HG02610 (cell line): ENCODE data around the gene FAM177A1.
A peak's percentile ranks its signal among the peaks of the same experiment; 100 is the strongest.
"Not testable (repeated sequence)": the region's sequence is repeated elsewhere in the genome, so short reads cannot be mapped to it uniquely, and the experiment has no call there.

Source experiments
- ATAC-seq: cut with Tn5 transposase; IDR thresholded peaks from one replicate; pipeline ENCODE4 v1.9.1; 2021; ENCODE audit warnings: mild to moderate bottlenecking, moderate library complexity; ENCODE audit not compliant: unreplicated experiment

FAM177A1 gene

DNA sequence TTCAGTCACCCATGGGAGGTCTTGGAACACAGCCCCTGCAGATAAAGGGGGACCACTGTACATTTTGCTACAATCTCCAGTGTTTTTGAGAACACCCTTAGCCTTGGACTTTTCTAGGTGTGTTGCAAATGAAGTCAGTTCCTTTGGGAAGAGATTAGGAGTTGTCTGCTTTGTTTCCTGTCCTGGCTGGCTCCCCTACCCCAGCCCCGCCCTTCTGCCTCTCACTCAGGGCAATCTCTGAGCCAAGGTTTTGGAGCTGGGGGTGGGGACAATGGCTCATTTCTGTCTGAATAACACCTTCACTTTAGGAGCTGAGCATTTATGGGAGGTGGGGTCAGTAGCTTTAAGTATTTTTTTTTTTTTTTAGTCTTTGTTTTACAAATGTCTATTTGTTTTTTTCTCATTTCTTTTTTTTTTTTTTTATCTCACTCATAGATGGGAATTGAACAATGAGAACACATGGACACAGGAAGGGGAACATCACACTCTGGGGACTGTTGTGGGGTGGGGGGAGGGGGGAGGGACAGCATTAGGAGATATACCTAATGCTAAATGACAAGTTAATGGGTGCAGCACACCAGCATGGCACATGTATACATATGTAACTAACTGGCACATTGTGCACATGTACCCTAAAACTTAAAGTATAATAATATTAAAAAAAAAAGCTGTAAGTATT is 15.2 kb downstream of the FAM177A1 start:
- not testable (repeated sequence) for ATAC-seq

DNA sequence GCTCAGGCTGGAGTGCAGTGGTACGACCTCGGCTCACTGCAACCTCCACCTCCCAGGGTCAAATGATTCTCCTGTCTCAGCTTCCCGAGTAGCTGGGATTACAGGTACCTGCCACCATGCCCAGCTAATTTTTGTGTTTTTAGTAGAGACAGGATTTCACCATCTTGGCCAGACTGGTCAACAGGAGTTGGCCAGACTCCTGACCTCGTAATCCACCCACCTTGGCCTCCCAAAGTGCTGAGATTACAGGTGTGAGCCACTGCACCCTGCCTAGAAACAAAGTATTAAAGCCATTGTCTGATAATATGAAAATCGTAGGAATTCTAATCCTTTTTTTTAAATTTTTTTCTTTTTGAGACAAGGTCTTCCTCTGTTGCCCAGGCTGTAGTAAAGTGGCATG is 19.7 kb downstream of the FAM177A1 start:
- not testable (repeated sequence) for ATAC-seq

DNA sequence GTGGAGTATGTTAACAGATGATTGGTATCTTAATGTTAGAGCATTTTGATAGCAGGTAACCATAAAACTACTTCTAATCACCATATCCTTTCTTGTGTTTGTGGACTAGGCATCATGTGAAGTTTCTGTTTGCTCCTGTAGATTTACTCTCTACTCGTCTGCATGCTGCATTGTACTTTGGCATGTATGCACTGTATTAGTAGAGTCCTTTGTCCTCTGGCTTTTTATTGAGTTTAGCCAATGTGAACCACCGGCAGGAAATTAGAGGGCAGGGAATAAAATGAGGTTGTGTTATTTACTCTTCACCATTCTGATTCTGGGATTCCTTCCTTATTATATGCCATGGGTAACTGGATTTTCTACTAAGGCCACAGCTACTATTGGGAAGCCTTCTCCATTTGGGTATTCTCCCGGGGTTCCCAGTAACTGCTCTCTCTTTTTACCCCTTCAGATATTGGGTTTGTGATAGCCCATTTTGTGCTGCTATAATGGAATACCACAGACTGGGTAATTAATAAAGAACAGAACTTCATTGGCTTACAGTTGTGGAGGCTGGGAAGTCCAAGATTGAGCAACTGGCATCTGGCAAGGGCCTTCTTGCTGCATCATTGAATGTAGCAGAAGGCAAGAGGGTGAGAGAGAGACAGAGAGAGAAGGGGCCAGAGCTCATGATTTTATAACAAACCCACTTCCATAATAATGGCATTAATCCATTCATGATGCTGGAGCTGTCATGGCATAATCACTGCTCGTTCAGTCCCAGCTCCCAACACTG is 22.4 kb downstream of the FAM177A1 start:
- ATAC-seq: no peak

DNA sequence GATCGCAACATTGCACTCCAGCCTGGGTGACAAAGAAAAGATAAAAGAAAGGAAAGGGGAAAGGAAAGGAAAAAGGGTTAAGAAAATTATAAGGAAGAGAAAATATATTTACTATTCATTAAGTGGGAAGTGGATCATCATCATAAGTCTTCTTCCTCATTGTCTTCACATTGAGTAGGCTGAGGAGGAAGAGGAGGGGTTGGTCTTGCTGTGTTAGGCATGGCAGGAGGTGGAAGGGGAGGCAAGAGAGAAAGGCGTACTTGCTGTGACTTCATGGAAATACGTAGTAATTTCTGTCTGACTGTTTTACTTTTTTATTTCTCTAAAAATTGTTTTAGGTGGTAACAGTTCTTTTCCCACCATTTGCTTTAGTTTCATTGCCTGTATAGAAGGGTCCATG is 26.2 kb downstream of the FAM177A1 start:
- ATAC-seq: no peak

DNA sequence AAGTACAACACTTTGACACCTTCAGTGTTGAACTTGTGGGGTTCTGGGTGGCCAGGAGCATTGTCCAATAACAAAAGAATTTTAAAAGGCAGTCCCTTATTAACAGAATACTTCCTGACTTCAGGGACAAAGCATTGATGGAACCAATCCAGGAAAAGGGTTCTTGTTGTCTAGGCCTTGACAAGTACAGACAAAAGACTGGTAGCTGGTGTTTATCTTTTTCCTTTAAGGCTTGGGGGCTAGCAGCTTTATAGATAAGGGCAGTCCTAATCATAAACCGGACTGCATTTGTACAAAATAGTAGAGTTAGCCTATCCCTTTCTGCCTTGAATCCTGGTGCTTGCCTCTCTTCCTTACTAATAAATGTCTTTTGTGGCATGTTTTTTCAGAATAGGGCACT is 27.4 kb downstream of the FAM177A1 start:
- ATAC-seq: no peak

DNA sequence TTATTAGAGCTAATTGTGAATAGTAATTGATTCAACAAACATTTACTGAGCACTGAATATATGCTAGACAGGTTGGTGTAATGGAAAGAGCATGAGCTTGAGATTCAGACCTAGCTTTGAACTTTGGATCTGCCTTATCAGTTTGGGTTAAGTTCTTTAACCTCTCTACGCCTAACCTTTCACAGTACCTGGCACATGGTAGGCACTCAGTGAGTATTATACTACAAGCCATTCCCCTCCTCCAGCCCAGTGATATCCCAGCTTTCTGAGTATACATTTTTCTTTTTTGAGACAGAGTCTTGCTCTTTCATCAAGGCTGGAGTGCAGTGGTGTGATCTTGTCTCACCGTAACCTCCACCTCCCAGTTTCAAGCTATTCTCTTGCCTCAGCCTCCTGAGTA is 32.0 kb downstream of the FAM177A1 start:
- no peak for ATAC-seq

DNA sequence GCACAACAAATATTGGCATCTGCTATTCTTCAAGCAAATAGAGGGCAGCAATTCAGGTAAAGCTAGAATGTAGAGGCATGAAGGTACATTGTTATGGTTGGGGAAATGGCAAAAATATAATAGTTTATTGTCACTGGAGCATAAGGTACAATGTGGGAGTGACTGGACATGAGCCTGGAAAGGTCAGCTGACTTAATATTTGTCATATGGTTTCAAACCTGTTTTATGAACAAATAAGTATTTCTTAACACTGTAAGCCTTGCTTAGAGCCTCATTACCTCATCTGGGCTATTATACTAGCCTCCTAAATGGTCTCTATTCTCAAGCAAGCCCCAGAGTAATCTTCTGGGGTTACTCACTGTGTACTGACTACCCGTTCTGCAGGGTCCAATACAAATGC is 33.7 kb downstream of the FAM177A1 start:
- no peak for ATAC-seq

DNA sequence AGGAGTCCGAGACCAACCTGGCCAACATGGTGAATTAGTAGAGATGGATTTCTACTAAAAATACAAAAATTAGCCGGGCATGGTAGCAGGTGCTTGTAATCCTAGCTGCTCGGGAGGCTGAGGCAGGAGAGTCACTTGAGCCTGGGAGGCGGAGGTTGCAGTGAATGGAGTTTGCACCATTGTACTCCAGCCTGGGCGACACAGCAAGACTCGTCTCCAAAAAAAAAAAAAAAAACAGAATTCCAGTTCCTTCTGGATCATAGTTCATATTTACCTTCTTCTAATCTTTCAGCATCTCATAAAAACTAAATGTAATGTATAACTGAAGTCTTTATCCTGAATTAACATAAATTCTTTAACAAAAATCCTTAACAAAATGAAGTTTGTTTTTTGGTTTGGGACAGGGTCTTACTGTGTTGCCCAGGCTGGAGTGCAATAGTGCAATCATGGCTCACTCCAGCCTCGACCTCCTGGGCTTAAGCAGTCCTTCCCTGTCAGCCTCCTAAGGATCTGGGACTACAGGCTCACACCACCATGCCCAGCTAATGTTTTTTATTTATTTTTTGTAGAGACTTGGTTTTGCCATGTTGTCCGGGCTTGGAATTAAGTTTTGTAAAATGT is 37.6 kb downstream of the FAM177A1 start:
- ATAC-seq: no peak

DNA sequence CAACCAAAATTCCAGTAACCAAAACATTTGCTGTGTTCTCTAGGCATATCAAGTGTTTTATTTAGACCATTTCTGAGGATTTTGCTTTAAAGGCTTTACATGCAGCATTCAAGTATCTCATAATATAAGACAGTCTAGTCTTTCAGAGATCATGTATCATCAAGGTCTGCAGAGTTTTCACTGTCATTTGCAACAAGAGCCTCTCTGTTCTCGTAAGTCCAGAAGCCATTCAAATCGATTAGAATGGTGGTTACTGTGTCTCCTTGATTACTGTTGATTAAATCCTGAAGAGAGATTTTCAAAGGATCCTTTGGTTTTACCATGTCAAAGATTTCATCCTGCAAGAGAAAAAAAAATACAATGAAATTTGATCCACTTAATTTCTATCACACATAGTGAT is 39.4 kb downstream of the FAM177A1 start:
- no peak for ATAC-seq

DNA sequence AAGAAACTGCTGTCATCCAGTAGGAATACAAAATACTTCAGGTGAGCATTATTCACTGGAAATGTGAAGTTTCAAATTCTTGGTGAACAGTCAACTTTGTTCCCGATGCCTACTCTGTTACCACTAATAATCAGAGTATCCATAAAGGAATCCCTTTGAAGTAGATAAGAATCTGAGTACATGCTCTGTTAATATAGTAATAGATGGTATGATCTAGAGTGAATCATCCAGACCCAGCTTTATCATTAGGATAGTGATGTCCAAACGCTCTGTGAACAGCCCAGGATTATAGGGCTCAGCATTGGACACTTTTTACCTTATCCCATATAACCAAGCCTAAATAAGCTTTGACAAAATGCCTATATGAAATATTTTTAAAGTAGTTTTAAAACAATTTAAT is 42.4 kb downstream of the FAM177A1 start:
- no peak for ATAC-seq

DNA sequence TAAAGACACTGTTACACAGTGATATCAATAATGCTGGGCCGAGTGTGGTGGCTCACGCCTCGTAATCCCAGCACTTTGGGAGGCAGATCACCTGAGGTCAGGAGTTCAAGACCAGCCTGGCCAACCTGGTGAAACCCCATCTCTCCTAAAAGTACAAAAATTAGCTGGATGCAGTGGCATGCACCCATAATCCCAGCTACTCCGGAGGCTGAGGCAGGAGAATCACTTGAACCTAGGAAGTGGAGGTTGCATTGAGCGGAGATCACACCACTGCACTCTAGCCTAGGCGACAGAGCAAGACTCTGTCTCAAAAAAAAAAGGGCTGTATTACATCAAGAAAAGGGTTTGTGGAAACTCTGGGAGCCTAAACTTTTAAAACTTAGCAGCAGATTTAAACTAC is 48.6 kb downstream of the FAM177A1 start:
- ATAC-seq: not testable (repeated sequence)

DNA sequence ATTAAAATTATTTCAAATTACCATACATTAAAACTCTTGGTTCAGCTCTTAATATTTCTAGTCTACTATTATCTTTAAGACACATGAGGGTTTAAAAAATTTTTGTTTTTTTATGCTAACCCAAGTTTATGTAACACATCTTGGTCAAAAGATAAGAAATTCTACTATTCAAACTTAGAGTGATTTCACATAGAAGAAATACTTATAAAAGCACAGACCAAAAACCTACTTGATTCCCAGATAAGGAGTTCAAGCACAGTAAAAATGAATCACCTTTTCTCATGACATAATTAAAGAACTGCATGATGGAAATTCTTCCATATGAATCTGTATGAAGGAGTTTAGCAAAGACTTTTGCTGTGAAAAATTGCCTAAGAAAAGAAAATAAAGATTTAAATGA is 61.8 kb downstream of the FAM177A1 start:
- ATAC-seq: no peak

DNA sequence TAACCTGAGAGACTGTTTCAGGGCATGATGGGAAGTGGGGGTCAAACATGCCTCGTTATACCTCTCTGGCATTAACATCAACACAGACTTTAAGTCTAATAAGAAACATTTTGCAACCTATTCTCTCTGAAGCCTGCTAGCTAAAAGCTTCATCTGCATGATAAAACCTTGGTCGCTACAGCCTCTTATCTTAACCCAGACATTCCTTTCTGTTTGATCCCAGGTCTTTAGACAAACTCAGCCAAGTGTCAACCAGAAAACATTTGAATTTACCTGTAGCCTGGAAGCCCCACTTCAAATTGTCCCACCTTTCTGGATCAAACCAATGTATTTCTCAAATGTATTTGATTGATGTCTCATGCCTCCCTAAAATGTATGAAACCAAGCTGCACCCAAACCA is 66.6 kb downstream of the FAM177A1 start:
- ATAC-seq: no peak

DNA sequence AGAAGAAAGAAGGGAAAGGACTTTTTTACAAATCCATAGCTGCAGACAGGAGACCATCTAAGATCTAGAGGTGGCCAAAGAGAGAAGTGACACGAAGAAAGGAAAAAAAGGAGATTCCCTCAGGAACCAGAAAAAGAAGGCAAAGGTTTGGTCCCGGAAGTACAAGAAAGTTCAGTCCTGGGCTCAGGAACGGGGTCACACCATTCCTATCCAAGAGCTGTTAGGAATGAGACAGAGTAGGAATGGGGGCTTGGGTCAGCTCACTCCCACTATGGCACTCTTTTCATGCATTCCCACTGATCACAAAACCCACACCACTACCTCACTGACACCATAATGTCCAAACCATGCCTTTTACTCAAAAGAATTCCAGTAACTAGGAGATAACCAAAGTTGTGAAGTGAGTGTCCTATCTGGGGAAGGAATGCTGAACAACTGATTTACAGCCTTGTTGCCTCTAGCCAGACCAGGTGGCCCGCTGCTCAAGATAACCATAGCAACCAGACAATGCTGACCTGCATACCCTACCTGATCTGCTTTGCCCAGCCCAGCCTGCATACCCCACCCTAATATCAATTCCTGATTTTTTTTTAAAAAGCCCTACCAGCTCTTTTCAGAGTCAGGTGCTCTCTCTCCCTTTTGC is 67.4 kb downstream of the FAM177A1 start:
- ATAC-seq: no peak

DNA sequence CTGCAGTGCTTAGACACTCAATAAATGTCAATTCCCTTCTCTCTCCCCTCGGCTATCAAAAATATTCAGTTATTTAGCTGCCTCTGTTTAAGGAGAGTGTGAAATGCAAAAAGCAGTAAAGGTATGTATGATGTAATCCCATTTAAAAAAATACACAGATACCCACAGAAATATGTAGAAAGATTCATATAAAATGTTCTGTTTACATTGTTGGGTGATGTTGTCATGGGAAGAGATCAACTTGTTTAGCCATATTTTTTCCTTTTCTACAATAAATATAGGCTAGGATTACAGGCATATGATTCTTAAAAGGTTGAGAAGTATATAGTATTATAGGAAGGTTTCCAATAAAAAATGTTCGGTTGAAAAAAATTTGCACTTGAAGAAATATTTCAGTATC is 68.0 kb downstream of the FAM177A1 start:
- no peak for ATAC-seq

DNA sequence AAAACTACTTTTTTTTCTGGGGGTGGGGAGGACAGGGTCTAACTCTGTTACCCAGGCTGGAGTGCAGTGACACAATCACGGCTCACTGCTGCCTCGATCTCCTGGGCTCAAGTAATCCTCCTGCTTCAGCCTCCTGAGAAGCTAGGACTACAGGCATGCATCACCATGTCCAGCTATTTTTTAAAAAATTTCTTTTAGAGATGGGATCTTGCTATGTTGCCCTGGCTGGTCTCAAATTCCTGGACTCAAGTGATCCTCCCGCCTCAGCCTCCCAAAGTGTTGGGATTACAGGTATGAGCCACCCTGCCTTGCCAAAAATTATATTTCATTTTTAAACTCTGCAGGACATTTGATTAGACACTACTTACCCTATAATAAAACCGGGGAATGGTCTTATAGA is 70.2 kb downstream of the FAM177A1 start:
- ATAC-seq: no peak

DNA sequence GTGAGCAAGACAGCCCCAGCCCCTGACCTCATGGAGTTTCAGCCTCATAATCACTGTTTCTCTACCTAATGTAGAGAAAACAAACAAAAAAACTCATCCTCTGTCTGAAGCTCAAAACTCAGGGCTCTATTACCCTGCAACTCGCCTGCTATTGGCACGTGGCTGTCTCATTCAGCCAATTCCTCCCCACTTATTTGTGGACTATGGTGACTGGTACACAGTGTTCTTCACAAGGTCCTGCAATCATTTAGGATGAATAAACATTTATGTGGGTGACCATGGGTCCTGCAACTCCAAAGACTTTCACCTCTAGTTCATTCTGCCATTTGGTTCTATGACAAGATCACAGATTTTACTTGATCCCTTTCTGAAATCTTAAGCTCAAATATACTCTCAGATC is 71.0 kb downstream of the FAM177A1 start:
- no peak for ATAC-seq

DNA sequence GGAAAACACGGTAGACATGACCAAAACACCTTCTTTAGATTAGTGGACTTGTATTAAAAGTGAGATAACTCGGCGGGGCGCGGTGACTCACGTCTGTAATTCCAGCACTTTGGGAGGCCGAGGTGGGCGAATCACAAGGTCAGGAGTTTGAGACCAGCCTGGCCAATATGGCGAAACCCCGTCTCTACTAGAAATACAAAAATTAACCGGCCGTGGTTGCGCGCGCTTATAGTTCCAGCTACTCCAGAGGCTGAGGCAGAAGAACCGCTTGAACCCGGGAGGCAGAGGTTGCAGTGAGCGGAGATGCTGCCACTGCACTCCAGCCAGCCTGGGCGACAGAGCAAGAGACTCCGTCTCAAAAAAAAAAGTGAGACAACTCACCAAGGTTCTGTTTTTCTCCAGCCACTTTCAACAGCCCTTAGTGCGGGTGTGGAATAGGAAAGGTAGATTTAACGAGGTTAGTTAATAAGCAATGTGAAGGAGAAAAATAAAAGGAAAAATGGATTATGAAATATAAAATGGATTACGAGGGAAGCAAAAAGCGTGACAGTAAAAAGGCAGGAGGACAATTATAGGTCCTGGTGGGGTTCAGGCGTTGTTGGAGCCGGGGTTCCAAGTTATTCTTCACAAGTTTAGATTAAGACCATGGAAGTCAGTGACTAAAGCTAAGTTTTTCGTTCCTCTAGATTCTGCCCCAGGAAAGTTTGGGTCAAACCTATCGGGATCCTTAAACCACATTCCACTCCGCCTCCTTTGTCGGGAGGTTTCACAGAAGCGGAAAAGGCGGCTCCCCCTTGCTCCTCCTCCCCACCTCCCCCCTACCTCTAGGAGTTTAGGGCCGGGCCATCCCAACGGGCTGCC is 75.2 kb downstream of the FAM177A1 start:
- ATAC-seq: peak; percentile 3

DNA sequence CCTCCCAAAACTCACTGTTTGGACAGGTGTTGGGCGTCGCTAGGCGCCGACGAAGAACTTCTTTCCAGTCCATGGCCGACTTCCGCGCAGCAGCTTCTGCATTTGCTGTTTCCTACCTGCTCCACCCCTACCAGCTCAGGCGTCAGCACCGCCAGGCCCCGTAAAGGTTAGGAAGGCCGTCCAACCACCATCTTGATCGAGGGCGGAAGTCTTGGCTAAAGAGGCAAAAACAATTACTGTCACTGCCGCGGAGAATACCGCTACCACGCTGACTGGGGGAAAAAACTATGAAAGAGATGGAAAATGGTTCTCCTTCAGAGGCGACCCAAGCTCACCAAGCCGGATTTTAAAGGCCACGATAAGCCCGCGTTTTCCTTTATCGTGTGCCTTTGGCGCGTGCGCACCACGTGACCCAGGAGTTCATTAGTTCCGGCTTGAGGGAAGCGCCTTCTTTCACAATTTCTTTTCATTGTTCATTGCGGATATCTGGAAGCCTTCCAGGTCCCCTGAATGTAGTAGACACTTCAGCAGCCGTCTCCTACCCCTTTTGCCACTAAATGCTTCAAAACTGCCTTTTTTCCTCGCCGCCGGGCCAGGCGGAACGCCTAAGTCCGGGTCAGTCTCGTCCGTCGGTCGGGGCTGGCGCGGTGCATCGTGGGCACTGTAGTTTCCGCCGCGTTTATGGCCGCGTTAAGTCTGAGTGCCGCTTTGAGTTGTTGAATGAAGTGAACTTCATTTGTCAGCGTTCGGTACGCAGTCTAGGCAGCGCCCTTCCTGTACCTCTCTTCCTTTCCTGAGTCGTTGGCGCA is 76.0 kb downstream of the FAM177A1 start, which contains the start of the genes PPP2R3C and PRORP:
Gene PPP2R3C (minus strand): TSS at position 104 of the 809 bp plus-strand sequence. CDS start 31 bp downstream, at position 73.
Gene PRORP (plus strand): TSS at position 666 of the 809 bp plus-strand sequence. CDS start 694 bp downstream, outside the sequence.
- ATAC-seq: peak; percentile 81
